WERI-Rb-1 (cell line): ENCODE measurements around the gene CMTM5.
"Not testable (repeated sequence)": the region's sequence is repeated elsewhere in the genome, so short reads cannot be mapped to it uniquely, and the experiment has no call there.

Experiments used
- DNase-seq: peaks from one replicate; pipeline ENCODE4 v3.0.0-alpha.2; 2020
- H3K27ac ChIP-seq: fragments of 250-450 bp; sonication (Bioruptor Pico); 2 replicates; pipeline ENCODE4 v1.5.1; 2020; ENCODE audit warnings: mild to moderate bottlenecking, moderate library complexity
- H3K27me3 ChIP-seq: fragments of 250-450 bp; sonication (Bioruptor Pico); 2 replicates; pipeline ENCODE4 v1.5.1; 2021; ENCODE audit warnings: mild to moderate bottlenecking, low read depth, moderate library complexity; ENCODE audit not compliant: insufficient read depth, severe bottlenecking
- H3K36me3 ChIP-seq: fragments of 250-450 bp; sonication (Bioruptor Pico); 2 replicates; pipeline ENCODE4 v1.5.1; 2020; ENCODE audit warnings: mild to moderate bottlenecking, moderate library complexity
- H3K4me3 ChIP-seq: 2 replicates; pipeline ENCODE4 v1.5.1; 2011; ENCODE audit warnings: low read depth, mild to moderate bottlenecking, control low read depth, low read length
- H3K9me3 ChIP-seq: fragments of 250-450 bp; sonication (Bioruptor Pico); 2 replicates; pipeline ENCODE4 v1.5.1; 2021; ENCODE audit warnings: mild to moderate bottlenecking, moderate library complexity; ENCODE audit not compliant: severe bottlenecking
- TF ChIP-seq, protein P1 (sequence below): IDR thresholded peaks from 2 replicates; pipeline ENCODE4 v1.5.1; 2011; ENCODE audit warnings: low read depth, mild to moderate bottlenecking, control low read depth, inconsistent platforms, low read length

CMTM5 gene

DNA sequence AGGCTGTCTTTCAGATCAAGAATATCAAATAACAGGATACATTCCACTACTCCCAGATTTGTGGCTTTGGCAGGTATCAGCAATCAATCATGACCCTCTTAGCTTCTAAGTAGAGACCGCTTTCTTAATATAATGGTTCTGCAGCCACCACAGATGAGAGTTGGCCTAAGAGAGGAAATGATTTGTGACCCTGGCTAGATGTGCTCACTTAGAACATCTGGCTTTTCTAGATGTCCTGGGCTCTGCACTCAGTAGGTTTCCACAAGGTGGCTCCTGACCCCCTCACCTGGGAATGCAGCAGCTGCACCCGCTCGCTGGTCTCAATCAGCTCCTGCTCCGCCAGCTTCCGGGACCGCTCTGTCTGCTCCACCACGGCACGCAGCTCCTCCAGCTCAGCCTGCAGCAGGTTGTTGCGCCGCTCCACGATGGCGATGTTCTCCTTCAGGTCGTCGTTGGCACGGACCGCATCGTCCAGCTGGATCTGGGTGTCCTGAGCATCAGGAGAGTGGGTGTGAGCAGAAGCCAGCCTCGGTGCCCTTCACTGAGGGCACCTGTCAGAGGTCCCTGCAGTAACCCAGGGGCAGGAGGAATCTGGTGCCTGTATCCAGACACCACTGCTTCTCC is 8.9 kb downstream of the CMTM5 start:
- TF ChIP-seq, protein P1, sequence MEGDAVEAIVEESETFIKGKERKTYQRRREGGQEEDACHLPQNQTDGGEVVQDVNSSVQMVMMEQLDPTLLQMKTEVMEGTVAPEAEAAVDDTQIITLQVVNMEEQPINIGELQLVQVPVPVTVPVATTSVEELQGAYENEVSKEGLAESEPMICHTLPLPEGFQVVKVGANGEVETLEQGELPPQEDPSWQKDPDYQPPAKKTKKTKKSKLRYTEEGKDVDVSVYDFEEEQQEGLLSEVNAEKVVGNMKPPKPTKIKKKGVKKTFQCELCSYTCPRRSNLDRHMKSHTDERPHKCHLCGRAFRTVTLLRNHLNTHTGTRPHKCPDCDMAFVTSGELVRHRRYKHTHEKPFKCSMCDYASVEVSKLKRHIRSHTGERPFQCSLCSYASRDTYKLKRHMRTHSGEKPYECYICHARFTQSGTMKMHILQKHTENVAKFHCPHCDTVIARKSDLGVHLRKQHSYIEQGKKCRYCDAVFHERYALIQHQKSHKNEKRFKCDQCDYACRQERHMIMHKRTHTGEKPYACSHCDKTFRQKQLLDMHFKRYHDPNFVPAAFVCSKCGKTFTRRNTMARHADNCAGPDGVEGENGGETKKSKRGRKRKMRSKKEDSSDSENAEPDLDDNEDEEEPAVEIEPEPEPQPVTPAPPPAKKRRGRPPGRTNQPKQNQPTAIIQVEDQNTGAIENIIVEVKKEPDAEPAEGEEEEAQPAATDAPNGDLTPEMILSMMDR: no peak
- no peak overlapping the region for H3K27ac ChIP-seq
- no peaks in the 10 kb centered on the region for H3K36me3 ChIP-seq
- H3K27me3 ChIP-seq: no peaks in the 10 kb centered on the region
- DNase-seq: no peak
- H3K4me3 ChIP-seq: no peak overlapping the region
- H3K9me3 ChIP-seq: no peaks in the 10 kb centered on the region

DNA sequence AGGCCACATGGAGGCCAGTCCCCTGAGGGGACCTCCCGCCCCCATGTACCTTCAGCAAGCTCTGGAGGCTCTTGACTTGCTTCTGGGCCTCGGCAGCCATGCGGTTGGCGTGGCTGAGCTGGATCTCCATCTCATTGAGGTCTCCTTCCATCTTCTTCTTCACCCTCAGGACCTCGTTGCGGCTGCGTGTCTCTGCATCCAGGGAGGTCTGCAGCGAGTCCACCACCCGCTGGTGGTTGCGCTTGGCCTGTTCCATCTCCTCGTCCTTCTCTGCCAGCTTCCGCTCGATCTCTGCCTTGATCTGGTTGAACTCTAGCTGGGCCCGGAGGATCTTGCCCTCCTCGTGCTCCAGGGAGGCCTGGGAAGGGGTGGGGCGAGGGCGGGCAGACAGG is 9.4 kb downstream of the CMTM5 start:
- H3K27ac ChIP-seq, H3K9me3 ChIP-seq, DNase-seq, H3K4me3 ChIP-seq, H3K36me3 ChIP-seq, H3K27me3 ChIP-seq: not testable (repeated sequence)

DNA sequence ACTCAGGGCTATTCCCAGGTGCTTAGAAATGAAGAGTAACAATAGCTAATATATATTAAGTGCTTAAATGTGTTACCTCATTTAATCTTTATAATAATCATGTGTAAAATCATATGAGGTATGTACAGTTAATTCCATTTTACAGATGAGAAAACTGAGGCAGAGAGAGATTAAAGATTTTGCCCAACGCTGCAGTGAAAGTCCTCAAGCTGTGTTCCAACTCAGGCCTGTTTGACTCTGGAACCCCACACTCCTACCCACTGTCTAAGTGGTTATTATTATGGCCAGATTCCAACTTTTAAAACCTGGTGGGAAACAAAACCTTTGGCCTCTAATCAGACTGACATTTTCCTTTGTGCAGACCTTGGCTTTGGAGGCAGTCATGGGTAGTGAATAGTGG is 10.2 kb downstream of the CMTM5 start:
- TF ChIP-seq, protein P1: no peak
- DNase-seq: no peak
- H3K4me3 ChIP-seq: no peak overlapping the region
- H3K9me3 ChIP-seq: no peaks in the 10 kb centered on the region
- no peak overlapping the region for H3K27ac ChIP-seq
- no peaks in the 10 kb centered on the region for H3K27me3 ChIP-seq
- H3K36me3 ChIP-seq: no peaks in the 10 kb centered on the region

DNA sequence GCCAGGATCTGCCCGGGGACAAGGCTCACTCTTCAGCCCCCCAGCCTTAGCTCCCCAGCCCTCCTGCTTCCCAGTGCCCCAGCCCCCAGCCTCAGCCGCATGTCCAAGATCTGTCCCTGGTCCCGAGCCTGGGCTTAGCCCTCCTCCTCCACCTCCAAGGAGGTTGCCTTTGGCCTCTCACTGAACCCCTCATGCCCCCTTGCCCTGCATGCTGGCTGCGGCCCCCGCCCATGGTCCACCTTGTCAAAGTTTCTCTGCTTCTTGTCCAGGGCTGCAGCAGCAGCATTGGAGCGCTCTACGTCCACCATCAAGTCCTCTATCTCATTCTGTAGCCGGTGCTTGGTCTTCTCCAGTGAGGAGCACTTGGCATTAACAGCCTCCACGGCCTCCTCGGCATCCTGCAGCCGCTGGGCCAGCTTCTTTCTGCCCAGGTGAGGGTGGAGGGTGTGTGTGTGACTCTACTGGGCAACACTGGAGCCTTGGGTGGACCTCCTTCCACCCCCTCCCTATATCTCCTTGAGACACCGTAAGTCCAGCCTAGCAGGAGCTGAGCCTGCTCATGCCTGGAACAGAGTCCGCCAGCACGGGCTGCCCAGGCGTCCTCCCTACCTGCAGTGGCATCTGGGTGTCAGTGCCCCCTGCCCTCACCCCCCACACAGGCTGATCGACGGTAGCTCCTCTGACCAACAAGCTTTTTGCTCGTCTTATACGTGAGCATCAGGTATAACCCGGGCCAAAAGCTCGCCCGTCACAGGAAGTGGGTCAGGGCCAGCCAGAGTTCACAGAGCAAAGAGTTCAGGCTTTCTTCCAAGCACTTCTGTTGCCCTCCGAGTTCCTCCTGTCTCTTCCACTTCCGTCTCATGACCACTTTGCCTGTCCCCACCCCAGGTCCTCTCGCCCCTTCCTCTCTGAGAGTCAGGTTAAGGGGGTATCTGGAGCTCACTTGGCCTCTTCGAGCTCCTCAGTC is 11.4 kb downstream of the CMTM5 start:
- no peak overlapping the region for H3K27ac ChIP-seq
- no peaks in the 10 kb centered on the region for H3K9me3 ChIP-seq
- H3K27me3 ChIP-seq: no peaks in the 10 kb centered on the region
- no peaks in the 10 kb centered on the region for H3K36me3 ChIP-seq
- TF ChIP-seq, protein P1: no peak
- DNase-seq: no peak
- H3K4me3 ChIP-seq: no peak overlapping the region

DNA sequence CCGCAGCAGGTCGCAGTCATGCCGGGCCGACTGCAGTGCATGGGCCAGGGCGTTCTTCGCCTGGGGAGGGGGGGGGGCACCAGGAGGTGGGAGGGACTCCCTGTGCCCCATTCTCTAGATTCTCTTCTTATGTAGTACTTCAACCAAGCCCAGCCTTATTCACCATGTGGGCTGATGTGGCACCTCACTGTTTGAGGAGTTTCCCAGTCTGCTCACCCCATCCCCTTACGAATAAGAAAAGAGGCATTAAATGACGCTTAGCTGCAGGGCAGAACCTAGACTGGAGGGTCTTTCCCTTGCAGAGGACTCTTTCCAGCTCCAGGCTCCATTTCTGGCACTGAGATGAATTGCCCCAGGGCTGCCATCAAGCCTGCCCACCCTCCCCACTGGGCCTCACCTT is 12.2 kb downstream of the CMTM5 start:
- TF ChIP-seq, protein P1: no peak
- no peak for DNase-seq
- no peaks in the 10 kb centered on the region for H3K36me3 ChIP-seq
- H3K27me3 ChIP-seq: no peaks in the 10 kb centered on the region
- no peaks in the 10 kb centered on the region for H3K9me3 ChIP-seq
- no peak overlapping the region for H3K4me3 ChIP-seq
- H3K27ac ChIP-seq: no peak overlapping the region

DNA sequence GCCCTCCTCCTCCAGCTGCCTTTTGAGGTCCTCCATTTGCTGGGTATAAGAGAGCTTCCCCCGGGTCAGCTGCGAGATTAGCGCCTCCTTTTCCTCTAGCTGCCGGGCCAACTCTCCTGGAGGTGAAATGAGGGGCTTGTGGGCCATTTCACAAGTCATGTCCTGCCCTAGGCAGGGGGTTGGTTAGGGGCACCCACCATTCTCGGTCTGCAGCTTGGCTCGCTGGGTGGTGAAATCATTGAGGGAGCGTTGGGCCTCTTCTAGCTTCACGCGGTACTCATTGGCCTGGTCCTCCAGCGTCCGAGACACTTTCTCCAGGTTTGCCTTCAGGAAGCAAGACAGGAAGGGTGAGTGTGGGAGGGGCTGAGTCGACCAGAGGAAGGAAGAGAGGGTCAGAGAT is 12.6 kb downstream of the CMTM5 start:
- Histone ChIP-seq H3K9me3 (no peaks in the 10 kb centered on the region), H3K36me3 (no peaks in the 10 kb centered on the region), H3K27ac (no peak overlapping the region), H3K4me3 (no peak overlapping the region), H3K27me3 (no peaks in the 10 kb centered on the region)
- DNase-seq: no peak
- TF ChIP-seq, protein P1: no peak

GRCh38 chr14:23389871-23390270 is 13.0 kb downstream of the CMTM5 start:
- not testable (repeated sequence) for H3K9me3 ChIP-seq, H3K4me3 ChIP-seq, DNase-seq, H3K36me3 ChIP-seq, H3K27me3 ChIP-seq, H3K27ac ChIP-seq
